Fibroblast of peridontal ligament (primary cell): Measurements from ENCODE around the gene ARL4D.
A peak's percentile ranks its signal among the peaks of the same experiment; 100 is the strongest.
"Not testable (repeated sequence)": the region's sequence is repeated elsewhere in the genome, so short reads cannot be mapped to it uniquely, and the experiment has no call there.

Experiments
- DNase-seq: peaks from one replicate; pipeline ENCODE4 v3.0.0-alpha.2; 2010; ENCODE audit errors: extremely low read depth

ARL4D gene, protein sequence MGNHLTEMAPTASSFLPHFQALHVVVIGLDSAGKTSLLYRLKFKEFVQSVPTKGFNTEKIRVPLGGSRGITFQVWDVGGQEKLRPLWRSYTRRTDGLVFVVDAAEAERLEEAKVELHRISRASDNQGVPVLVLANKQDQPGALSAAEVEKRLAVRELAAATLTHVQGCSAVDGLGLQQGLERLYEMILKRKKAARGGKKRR

DNA sequence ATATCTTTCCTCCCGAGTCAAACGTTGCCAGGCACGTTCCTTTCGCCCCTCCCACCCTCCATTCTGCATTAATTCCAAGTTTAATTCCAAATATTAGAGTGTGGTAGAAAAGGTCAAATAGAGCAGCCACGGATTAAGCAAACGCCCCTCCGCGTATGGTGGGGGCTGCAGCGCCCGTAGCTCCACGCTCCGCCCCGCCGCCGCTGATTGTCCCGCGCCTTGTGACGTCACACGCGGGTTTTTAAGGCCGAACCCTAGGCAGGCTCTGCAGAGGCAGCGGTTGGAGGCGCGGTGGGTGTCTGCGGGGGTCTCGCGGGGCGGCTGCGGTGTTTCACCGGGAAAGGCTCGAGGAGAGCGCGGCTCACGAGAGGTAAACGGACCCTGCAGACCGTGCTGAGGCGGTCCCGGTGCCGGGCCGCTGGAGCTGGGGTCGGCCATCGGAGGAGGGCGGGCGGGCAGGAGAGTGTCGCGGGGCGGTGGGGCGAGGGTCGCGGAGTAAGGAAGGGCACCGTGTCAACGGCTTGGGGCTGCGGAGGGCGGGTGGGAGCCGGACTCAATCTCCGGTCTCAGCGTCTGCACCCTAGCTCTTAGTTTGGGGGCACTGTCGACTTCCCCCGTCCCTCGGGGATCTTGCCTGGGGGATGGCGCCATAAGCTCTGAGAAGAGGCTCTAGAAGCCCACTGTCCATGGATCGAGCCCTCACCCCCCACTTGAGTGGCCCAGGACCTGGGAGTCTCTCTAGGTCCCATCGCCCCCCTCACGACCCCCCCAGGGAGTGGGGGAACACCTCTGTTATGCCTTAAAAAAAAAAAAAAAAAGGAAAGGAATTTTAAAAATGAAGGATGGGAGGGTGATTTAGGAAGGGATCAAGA, at the start of gene ARL4D:
Gene ARL4D (plus strand): TSS at position 270 of the 872 bp plus-strand sequence. CDS start 740 bp downstream, outside the sequence.
- peak; percentile 75 for DNase-seq

DNA sequence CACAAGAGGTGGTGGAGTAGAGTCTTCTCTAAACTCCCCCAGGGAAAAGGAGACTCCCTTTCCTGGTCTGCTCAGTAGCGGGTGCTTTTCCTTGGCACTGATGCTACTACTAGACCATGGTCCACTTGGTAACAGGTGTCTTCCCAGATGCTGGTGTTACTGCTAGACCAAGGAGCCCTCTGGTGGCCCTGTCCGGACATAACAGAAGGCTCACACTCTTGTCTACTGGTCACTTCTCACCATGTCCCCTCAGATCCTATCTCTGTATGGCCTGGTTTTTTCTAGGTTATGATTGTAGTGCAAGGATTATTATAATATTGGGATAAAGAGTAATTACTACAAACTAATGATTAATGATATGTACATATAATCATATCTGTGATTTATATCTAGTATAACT, 49.7 kb upstream of the ARL4D start:
- no peak for DNase-seq

DNA sequence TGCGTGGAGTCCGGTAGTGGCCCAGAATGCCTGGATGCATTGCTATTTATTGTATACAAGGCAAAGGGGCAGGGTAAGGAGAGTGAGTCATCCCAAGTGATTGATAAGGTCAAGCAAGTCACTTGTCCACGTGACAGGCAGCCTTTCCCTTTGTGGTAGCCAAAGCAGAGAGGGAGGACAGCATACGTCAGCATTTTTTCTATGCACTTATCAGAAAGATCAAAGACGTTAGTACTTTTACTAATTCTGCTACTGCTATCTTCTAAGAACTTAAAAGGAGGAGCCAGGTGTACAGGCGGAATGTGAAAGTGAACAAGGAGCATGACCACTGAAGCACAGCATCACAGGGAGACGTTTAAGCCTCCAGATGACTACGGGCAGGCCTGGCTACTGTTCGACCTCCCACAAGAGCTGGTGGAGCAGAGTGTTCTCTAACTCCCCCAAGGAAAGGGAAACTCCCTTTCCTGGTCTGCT, 47.9 kb upstream of the ARL4D start:
- DNase-seq, result no peak

DNA sequence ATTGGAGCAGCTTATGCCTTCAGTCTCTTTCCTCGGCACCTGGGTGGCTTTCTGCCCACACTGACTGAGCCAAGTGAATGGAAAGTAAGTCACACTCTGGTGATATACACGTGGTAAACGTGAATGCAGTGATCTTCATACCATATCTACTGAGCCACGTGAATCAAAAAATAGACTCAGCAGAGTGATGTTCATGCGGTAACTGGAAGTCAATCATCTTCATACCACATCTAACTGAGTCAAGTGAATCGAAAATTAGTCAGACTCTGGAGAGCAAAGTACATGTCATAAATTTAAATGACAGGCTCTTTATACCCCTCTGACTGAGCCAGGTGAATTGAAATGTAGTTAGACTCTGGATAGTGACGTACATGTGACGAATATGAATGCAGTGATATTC, 47.1 kb upstream of the ARL4D start:
- no peak for DNase-seq

GRCh38 chr17:43352579-43353331, 46.0 kb upstream of the ARL4D start:
- DNase-seq, result no peak

GRCh38 chr17:43353393-43353792, 45.4 kb upstream of the ARL4D start:
- DNase-seq, result no peak

GRCh38 chr17:43354371-43354770, 44.4 kb upstream of the ARL4D start:
- DNase-seq, result no peak

GRCh38 chr17:43356450-43356849, 42.3 kb upstream of the ARL4D start:
- no peak for DNase-seq

- peak; percentile 92 for DNase-seq
These were observed 41.8 kb upstream of the ARL4D start for GRCh38 chr17:43356999-43357398.

DNA sequence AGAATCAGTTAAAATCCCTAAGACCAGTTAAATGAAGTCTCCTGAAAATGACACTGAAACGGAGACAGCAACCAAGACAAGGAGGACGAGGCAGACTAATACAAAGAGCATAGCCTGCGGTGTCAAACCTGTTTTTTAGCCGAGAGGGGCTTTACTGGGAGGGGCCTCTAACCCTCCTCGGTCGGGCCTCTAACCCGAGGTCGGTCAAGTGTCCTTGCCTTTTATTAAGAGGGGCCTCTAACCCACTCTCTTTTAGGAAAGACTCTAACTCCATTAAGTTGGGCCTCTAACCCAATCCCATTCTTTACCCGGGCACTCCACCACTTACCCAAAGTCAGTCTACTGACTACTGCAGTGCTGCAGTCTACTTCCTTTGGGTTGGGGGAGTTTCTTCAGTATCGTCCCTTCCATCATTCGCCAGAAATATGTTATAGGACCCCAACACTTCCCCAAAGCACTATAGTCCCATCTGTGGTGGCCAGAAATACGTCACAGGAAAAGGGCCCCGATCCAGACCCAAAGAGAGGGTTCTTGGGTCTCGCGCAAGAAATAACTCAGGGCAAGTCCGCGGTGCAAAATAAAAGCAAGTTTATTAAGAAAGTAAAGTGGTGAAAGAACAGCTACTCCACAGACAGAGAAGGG, 39.2 kb upstream of the ARL4D start:
- DNase-seq, result no peak

DNA sequence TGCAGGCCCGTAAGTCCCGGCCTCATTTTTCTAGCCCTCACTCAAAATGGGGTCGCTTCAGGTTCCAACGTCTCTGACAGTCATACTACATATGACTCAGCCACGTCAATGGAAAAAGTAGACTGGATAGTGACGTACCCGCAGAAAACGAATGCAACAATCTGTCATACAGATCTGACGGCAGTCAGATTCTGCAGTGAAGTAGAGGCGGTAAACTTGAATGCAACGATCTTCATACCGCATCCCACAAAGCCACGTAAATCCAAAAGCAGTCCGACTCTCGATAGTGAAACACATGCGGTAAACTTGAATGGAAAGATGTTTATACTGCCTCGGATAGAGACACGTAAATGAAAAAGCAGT, 38.4 kb upstream of the ARL4D start:
- peak; percentile 94 for DNase-seq

GRCh38 chr17:43360739-43361505, 37.9 kb upstream of the ARL4D start:
- DNase-seq, result peak; percentile 99

DNA sequence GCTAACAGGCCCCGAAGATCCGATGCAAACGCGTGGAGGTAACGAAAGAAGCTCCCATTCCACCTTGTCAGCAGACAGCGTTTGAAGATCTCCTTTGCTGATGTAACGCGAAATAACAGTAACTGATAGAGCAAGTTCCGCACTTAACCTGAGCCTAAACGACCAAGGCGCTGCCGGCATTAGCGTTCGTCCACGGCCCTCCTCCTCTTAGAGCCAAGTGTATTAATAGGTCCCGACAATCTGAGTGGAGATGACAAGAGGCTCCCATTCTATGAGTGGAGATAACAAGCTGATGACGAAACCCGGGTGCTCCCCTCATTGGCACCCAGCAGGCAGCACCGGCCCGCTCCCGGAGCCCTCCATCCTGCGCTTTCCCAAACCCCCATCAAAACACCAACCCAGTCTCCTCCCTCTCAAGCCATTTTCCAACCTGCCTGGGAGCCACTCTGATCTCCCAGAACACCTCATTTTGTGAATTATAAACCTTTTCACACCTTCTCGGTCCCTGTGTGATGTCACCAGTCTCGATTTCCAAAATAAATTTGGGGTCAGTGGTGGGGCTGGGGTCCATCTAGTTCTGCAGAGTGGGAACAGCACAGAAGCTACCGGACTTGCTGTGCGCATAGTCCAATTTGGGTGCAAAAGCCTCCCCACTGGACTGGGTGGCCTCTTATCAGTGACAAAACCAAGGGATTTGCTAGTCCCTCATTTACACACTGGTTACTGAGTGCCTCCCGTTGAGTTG, 35.4 kb upstream of the ARL4D start:
- DNase-seq, result no peak

DNA sequence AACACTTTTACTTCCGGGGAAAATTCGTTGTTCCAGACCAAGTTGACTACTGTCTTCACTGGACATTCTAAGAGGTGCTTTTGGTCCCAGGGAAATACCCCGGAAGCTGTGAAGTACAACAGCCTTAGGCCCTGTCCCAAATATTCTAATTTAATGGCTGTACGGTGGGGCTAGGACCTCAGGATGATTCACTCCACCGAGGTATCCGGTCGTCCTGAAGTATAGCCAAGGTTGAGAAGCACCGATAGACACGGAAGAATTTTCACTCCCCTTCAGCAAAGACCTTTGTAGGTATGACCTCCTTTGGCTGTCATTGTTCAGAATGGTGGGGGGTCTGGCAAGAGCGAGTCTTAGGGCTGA, 34.9 kb upstream of the ARL4D start:
- no peak for DNase-seq

- DNase-seq, result no peak
These were observed 33.4 kb upstream of the ARL4D start for GRCh38 chr17:43365356-43365755.

DNA sequence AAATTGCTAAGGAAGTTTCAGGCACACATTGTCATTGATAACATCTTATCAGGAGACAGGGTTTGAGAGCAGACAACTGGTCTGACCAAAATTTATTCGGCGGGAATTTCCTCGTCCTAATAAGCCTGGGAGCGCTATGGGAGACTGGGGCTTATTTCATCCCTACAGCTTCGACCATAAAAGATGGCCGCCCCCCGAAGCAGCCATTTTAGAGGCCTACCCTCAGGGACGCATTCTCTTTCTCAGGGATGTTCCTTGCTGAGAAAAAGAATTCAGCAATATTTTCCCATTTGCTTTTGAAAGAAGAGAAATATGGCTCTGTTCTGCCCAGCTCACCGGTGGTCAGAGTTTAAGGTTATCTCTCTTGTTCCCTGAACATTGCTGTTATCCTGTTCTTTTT, 32.9 kb upstream of the ARL4D start:
- DNase-seq, result not testable (repeated sequence)

DNA sequence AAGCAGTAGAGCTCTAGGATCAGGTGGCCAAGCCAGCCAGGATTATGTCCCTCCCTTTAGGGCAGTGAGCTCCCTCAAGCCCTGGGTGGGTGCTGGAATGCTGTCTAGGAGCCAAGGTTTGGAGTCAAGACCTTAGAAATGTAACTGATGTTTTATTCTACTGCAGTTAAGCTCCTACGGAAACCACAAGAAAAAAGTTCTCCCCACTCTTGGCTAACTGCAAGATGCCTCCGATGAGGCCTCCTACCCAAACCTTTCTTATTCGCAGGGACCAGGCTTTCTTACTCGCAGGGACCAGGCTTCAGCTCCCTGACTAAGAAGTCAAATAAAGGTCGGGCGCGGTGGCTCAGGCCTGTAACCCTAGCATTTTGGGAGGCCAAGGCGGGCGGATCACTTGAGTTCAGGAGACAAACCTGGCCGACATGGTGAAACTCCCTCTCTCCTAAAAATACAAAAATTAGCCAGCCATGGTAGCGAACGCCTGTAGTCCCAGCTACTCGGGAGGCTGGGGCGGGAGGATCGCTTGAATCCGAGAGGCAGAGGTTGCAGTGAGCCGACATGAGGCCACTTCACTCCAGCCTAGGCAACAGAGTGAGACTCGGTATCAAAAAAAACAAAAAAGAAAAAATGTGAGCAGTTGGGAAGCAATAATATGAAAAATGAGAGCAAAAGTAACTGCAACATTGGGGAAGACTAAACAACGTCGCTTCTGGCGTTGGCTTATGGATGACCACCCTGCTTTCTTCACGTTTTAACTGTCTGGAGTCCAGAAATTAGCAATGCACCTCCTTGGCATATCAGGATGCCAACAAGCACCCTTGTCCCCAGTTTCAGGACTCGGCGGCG, 31.7 kb upstream of the ARL4D start:
- peak; percentile 56 for DNase-seq

DNA sequence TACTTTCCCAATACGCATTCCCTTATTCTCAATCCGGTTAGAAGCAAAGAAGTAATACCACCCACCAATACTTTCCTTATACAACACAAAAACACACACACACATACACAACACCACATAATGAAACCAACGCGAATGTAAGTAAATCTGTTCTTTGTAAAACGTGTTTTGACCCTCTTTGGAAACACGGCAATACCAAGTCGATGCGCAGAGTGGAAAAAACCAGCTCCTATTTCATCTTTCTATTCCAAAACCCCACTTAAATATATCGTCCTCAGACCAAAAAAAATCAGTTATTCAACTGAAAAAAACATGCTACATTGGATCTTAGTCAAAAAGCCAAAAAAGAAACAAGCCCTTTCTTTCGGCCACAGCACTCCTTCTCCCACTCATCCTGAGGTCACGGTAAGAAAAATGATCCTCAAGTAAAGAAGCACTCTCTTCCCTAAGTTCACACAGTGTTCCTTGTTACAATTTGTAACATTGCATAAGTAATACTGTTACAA, 31.0 kb upstream of the ARL4D start:
- peak; percentile 98 for DNase-seq

DNA sequence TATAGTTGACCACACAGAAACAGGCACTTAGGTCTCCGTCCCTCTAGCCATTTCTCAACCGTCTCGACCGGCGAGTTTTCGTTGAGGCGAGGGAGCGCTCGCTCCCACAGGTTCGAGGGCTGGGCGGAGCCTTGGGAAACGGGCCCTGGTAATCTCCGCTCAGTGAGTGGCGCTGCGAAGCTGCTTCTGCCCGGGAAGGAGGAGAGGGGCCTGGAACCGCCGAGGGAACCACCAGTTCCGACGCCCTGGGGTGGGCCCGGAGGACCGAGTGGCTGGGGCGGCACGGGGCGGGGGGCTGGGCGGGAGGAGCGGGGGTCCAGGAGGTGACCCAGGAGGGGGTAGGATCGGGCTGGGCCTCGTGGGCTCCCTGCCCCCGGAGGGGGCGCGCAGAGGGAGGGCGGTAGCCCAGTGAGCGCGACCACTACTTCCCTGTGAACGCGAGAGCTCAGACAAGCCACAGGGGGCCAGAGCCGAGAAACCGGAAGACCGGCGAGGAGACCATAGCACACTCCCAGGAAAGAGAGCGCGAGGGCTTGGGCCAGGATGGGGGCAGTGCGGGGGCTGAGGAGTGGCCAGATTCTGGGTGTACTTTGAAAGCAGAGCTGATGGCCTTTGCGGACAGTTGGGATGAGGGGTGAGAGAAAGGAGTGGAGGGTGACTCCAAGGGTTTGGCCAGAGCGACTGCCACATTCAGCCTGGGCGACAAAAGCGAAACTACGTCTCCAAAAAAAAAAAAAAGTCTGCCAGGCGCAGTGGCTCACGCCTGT, 29.9 kb upstream of the ARL4D start:
- peak; percentile 76 for DNase-seq
